DND-41 (cell line): ENCODE measurements around the gene AGPAT1.

ENCODE experiments used
- ATAC-seq: fragments of 200-7000 bp; cut with Tn5 transposase; 3 replicates; pipeline ENCODE4 v1.9.1; 2021; ENCODE audit warnings: low read depth; ENCODE audit not compliant: insufficient read depth
- DNase-seq: peaks from one replicate; pipeline ENCODE4 v3.0.0-alpha.2; 2020
- H2AFZ ChIP-seq: 2 replicates; pipeline ENCODE4 v1.6.0; 2012; ENCODE audit warnings: low read depth, low read length
- H3K27ac ChIP-seq: 2 replicates; pipeline ENCODE4 v1.5.1; 2012; ENCODE audit warnings: low read length, inconsistent platforms
- H3K27me3 ChIP-seq: fragments of 200-600 bp; sonication (generic); 2 replicates; pipeline ENCODE4 v1.6.0; 2012; ENCODE audit warnings: low read length, mild to moderate bottlenecking, inconsistent platforms; ENCODE audit not compliant: insufficient read depth, poor library complexity
- H3K36me3 ChIP-seq: 2 replicates; pipeline ENCODE4 v1.5.1; 2012; ENCODE audit warnings: low read length, inconsistent platforms; ENCODE audit not compliant: insufficient read depth
- H3K4me1 ChIP-seq: 2 replicates; pipeline ENCODE4 v1.5.1; 2012; ENCODE audit warnings: mild to moderate bottlenecking, low read length; ENCODE audit not compliant: insufficient read depth
- H3K4me2 ChIP-seq: 2 replicates; pipeline ENCODE4 v1.6.0; 2012; ENCODE audit warnings: mild to moderate bottlenecking, moderate library complexity, low read length, inconsistent platforms; ENCODE audit not compliant: insufficient read depth
- H3K4me3 ChIP-seq, 2 experiments: fragments of 200-600 bp in 1 of 2; shearing (Covaris generic) in 1 of 2; 2 replicates each; pipeline ENCODE4 v1.5.1; 2012 to 2016; ENCODE audit warnings: inconsistent platforms in 2 of 2, low read length in 2 of 2, mild to moderate bottlenecking in 2 of 2, low read depth in 1 of 2, moderate library complexity in 1 of 2
- H3K79me2 ChIP-seq: 2 replicates; pipeline ENCODE4 v1.6.0; 2012; ENCODE audit warnings: low read length, inconsistent platforms; ENCODE audit not compliant: insufficient read depth
- H3K9ac ChIP-seq: 2 replicates; pipeline ENCODE4 v1.6.0; 2012; ENCODE audit warnings: low read depth, mild to moderate bottlenecking, inconsistent platforms, low read length, moderate library complexity
- H3K9me3 ChIP-seq: 2 replicates; pipeline ENCODE4 v1.5.1; 2012; ENCODE audit warnings: low read length, moderate library complexity, mild to moderate bottlenecking, inconsistent platforms; ENCODE audit not compliant: insufficient read depth, severe bottlenecking
- H4K20me1 ChIP-seq: 2 replicates; pipeline ENCODE4 v1.6.0; 2012; ENCODE audit warnings: low read length; ENCODE audit not compliant: insufficient read depth
- CTCF ChIP-seq: IDR thresholded peaks from 2 replicates; pipeline ENCODE4 v1.5.1; 2012; ENCODE audit warnings: borderline replicate concordance, low read length, moderate library complexity, mild to moderate bottlenecking; ENCODE audit not compliant: poor library complexity, severe bottlenecking; ENCODE audit errors: extremely low read depth
- EZH2 ChIP-seq: IDR thresholded peaks from 3 replicates; pipeline ENCODE4 v1.6.1; 2012; ENCODE audit warnings: borderline replicate concordance, low read depth, mild to moderate bottlenecking, moderate library complexity, low read length, inconsistent platforms; ENCODE audit not compliant: severe bottlenecking

The AGPAT1 gene

DNA sequence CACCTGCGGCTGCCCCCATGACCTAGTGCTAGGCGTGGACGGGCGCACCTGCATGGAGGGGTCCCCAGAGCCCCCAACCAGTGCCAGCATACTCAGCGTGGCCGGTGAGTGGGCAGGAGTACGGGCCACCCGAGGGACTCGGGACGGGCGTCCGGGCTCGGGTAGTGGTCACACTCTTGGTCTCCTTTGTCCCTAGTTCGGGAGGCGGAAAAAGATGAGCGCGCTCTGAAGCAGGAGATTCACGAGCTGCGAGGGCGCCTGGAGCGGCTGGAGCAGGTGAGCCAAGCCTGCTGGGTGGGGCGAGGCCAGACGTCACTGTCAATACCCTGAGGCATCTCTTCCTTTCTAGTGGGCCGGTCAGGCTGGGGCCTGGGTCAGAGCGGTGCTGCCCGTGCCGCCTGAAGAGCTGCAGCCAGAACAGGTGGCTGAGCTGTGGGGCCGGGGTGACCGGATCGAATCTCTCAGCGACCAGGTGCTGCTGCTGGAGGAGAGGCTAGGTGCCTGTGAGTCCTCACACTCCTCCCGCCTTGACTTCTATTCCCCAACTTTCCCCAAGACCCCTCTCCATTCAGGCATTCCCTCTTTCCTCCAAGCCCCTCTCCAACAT lies 8.6 kb downstream of the AGPAT1 start:
- H3K9ac ChIP-seq: no peak overlapping the region
- H3K36me3 ChIP-seq: peaks cover 61% of the 10 kb centered on the region
- no peak for DNase-seq
- no peaks in the 10 kb centered on the region for H4K20me1 ChIP-seq
- no peaks in the 10 kb centered on the region for H3K27me3 ChIP-seq
- no peak overlapping the region for H3K4me2 ChIP-seq
- no peak for TF ChIP-seq EZH2
- TF ChIP-seq CTCF: no peak
- no peak overlapping the region for H3K4me3 ChIP-seq
- no peak for ATAC-seq
- H3K79me2 ChIP-seq: no peaks in the 10 kb centered on the region
- H2AFZ ChIP-seq: no peak overlapping the region
- no peaks in the 10 kb centered on the region for H3K9me3 ChIP-seq
- H3K27ac ChIP-seq: no peak overlapping the region
- no peaks in the 10 kb centered on the region for H3K4me1 ChIP-seq

DNA sequence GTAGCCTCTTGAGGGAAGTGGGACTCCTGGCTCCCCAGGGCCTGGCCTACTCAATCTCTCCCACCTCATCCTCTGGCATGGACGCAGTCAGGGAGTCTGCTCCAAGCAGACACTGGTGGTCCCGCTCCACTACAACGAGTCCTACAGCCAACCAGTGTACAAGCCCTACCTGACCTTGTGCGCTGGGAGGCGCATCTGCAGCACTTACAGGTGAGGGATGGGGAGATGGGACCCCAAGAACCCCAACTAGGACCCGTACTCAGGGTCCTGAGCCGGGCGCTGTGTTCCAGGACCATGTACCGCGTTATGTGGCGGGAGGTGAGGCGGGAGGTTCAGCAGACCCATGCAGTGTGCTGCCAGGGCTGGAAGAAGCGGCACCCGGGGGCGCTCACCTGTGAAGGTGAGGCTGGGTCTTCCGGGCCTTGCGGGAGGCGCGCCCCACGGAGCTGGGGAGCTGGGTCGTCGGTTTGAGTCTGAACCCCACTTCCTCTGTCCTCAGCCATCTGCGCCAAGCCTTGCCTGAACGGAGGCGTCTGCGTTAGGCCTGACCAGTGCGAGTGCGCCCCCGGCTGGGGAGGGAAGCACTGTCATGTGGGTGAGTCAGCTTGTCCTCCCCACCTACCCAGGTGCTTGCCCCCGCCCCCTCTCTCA lies 9.3 kb downstream of the AGPAT1 start:
- TF ChIP-seq CTCF: no peak
- no peak for TF ChIP-seq EZH2
- no peak; the same call in 2 of the 3 replicates for ATAC-seq

GRCh38 chr6:32164295-32164694 lies 11.6 kb downstream of the AGPAT1 start, which contains the start of gene EGFL8:
EGFL8 (plus strand) TSS chr6:32164595; CDS start chr6:32166166, 1,571 bp downstream.
- DNase-seq: no peak
- Histone ChIP-seq H4K20me1 (no peaks in the 10 kb centered on the region), H3K9ac (no peak within 1 kb of the TSS), H3K4me2 (no peak within 1 kb of the TSS), H3K4me3 (no peak within 1 kb of the TSS), H3K27me3 (no peaks in the 10 kb centered on the region), H2AFZ (no peak within 1 kb of the TSS), H3K79me2 (no peaks in the 10 kb centered on the region), H3K9me3 (no peaks in the 10 kb centered on the region), H3K36me3 (peaks cover 43% of the 10 kb centered on the region), H3K4me1 (no peaks in the 10 kb centered on the region), H3K27ac (no peak within 1 kb of the TSS; the same call in 1 of the 2 replicates)
- TF ChIP-seq EZH2: no peak
- TF ChIP-seq CTCF: no peak
- ATAC-seq: no peak

More for the DNA sequence above, 9.3 kb downstream of the AGPAT1 start:
- H4K20me1 ChIP-seq: no peaks in the 10 kb centered on the region
- H3K27me3 ChIP-seq: no peaks in the 10 kb centered on the region
- H3K4me2 ChIP-seq: no peak overlapping the region
- no peak overlapping the region for H2AFZ ChIP-seq
- no peak overlapping the region for H3K4me3 ChIP-seq
- DNase-seq: peak; percentile 24
- no peaks in the 10 kb centered on the region for H3K4me1 ChIP-seq
- no peak overlapping the region for H3K9ac ChIP-seq
- no peak overlapping the region; the same call in 1 of the 2 replicates for H3K27ac ChIP-seq
- H3K36me3 ChIP-seq: peaks cover 61% of the 10 kb centered on the region
- no peaks in the 10 kb centered on the region for H3K79me2 ChIP-seq
- no peaks in the 10 kb centered on the region for H3K9me3 ChIP-seq
